ENCODE data around the gene GEN1. TPM values are rescaled to one million over a fixed set of nuclear protein-coding genes. Genes with fewer than 3 reads are reported as not detected.
A peak's percentile ranks its signal among the peaks of the same experiment; 100 is the strongest.

GEN1 gene
- total RNA-seq, 1 experiment from 2014 or later, result 23.7 TPM

GRCh38 chr2:17748745-17749144 is 5.2 kb upstream of the GEN1 start (continued):
- no peak for TF ChIP-seq RORB (CRISPR knock-in tag; IDR thresholded peaks at IDR 0.05)

GRCh38 chr2:17749753-17750438 is 4.0 kb upstream of the GEN1 start:
- no peaks in the 10 kb centered on the region for H3K27me3 Mint-ChIP-seq (ENCODE audit: low read depth)
- H3K4me1 Mint-ChIP-seq, result peaks cover 50% of the 10 kb centered on the region
- TF ChIP-seq EMX1 (CRISPR knock-in tag; IDR thresholded peaks at IDR 0.05) (no peak), ZNF219 (CRISPR knock-in tag; IDR thresholded peaks at IDR 0.05; ENCODE audit: borderline replicate concordance) (no peak), TEAD4 (CRISPR knock-in tag; IDR thresholded peaks at IDR 0.05) (no peak), ZNF423 (CRISPR knock-in tag; IDR thresholded peaks at IDR 0.05) (no peak), ATF6 (CRISPR knock-in tag; IDR thresholded peaks at IDR 0.05) (no peak), ZNF512 (CRISPR knock-in tag; IDR thresholded peaks at IDR 0.05; ENCODE audit: borderline replicate concordance) (no peak), GTF2I (CRISPR knock-in tag; conservative IDR thresholded peaks at IDR 0.05) (no peak), STAT6 (CRISPR knock-in tag; conservative IDR thresholded peaks at IDR 0.05; ENCODE audit: low read depth) (no peak), CREB1 (CRISPR knock-in tag; IDR thresholded peaks at IDR 0.05) (no peak), SMAD4 (CRISPR knock-in tag; IDR thresholded peaks at IDR 0.05) (no peak), ZNF425 (CRISPR knock-in tag; conservative IDR thresholded peaks at IDR 0.05) (no peak), PREB (CRISPR knock-in tag; IDR thresholded peaks at IDR 0.05; ENCODE audit: borderline replicate concordance) (no peak), USF1 (CRISPR knock-in tag; IDR thresholded peaks at IDR 0.05) (no peak), IRF2 (CRISPR knock-in tag; IDR thresholded peaks at IDR 0.05; ENCODE audit: borderline replicate concordance, low read depth) (no peak), ZNF263 (CRISPR knock-in tag; IDR thresholded peaks at IDR 0.05; ENCODE audit: low read depth) (no peak), NR2C2 (CRISPR knock-in tag; IDR thresholded peaks at IDR 0.05) (no peak), TP53 (CRISPR knock-in tag; IDR thresholded peaks at IDR 0.05) (no peak), FOXP1 (CRISPR knock-in tag; IDR thresholded peaks at IDR 0.05; ENCODE audit: borderline replicate concordance) (no peak), ZBTB21 (CRISPR knock-in tag; IDR thresholded peaks at IDR 0.05; ENCODE audit: borderline replicate concordance) (no peak), ETV6 (CRISPR knock-in tag; IDR thresholded peaks at IDR 0.05) (no peak)
- CTCF ChIA-PET, result no interaction called here
- H3K9me3 Mint-ChIP-seq, result no peaks in the 10 kb centered on the region
- peaks cover 7% of the 10 kb centered on the region for H3K36me3 Mint-ChIP-seq
- POLR2A ChIA-PET, result no interaction called here
- no peak for ATAC-seq
- DNase-seq (ENCODE audit: low spot score), result no peak
- H3K4me3 Mint-ChIP-seq, result no peak overlapping the region
- peak overlapping the region; percentile 53 for H3K27ac Mint-ChIP-seq

Measured in WTC11 (cell line).